Muscle layer of colon (tissue), 2 donors: ENCODE data around the gene PHKA2.

Experiments used
- H3K27ac ChIP-seq: one replicate; pipeline ENCODE4 v1.7.0; 2013; ENCODE audit warnings: low read depth, mild to moderate bottlenecking, low read length, moderate library complexity
- H3K27me3 ChIP-seq, 2 donors: one replicate each; pipeline ENCODE4 v1.7.0; 2013; ENCODE audit warnings: low read length in 2 of 2, mild to moderate bottlenecking in 2 of 2; ENCODE audit not compliant: insufficient read depth in 2 of 2, control insufficient read depth in 1 of 2
- H3K36me3 ChIP-seq: one replicate; pipeline ENCODE4 v1.7.0; 2013; ENCODE audit warnings: mild to moderate bottlenecking, low read length; ENCODE audit not compliant: insufficient read depth
- H3K4me1 ChIP-seq: one replicate; pipeline ENCODE4 v1.7.0; 2013; ENCODE audit warnings: mild to moderate bottlenecking, low read length; ENCODE audit not compliant: insufficient read depth
- H3K4me3 ChIP-seq, 2 donors: one replicate each; pipeline ENCODE4 v1.7.0; 2013; ENCODE audit warnings: low read length in 2 of 2, low read depth in 1 of 2, mild to moderate bottlenecking in 1 of 2, moderate library complexity in 1 of 2
- H3K9ac ChIP-seq: one replicate; pipeline ENCODE4 v1.7.0; 2013; ENCODE audit warnings: low read length
- H3K9me3 ChIP-seq: one replicate; pipeline ENCODE4 v1.7.0; 2013; ENCODE audit warnings: mild to moderate bottlenecking, low read length
- donor health status: abdominal sarcoma.
- donor health status: Adenocarcinoma of cecum.

Gene PHKA2

GRCh38 chrX:18949291-18949943, 34.5 kb downstream of the PHKA2 start:
- Histone ChIP-seq H3K9ac (no peak overlapping the region), H3K4me3 (no peak overlapping the region), H3K27ac (no peak overlapping the region), H3K27me3 (no peaks in the 10 kb centered on the region), H3K36me3 (no peaks in the 10 kb centered on the region), H3K4me1 (no peaks in the 10 kb centered on the region), H3K9me3 (no peaks in the 10 kb centered on the region)

- H3K27me3 ChIP-seq = no peaks in the 10 kb centered on the region
- no peak overlapping the region for H3K9ac ChIP-seq
- H3K9me3 ChIP-seq = no peaks in the 10 kb centered on the region
- H3K4me1 ChIP-seq = no peaks in the 10 kb centered on the region
- no peaks in the 10 kb centered on the region for H3K36me3 ChIP-seq
- H3K4me3 ChIP-seq = no peak overlapping the region
- no peak overlapping the region for H3K27ac ChIP-seq
Measured at GRCh38 chrX:18946611-18947010, 37.3 kb downstream of the PHKA2 start.

GRCh38 chrX:18946157-18946556, 37.8 kb downstream of the PHKA2 start:
- Histone ChIP-seq H3K9me3 (no peaks in the 10 kb centered on the region), H3K4me3 (no peak overlapping the region), H3K36me3 (no peaks in the 10 kb centered on the region), H3K27ac (no peak overlapping the region), H3K4me1 (no peaks in the 10 kb centered on the region), H3K9ac (no peak overlapping the region), H3K27me3 (no peaks in the 10 kb centered on the region)

GRCh38 chrX:18945483-18945882, 38.4 kb downstream of the PHKA2 start:
- H3K9me3 ChIP-seq = no peaks in the 10 kb centered on the region
- H3K27me3 ChIP-seq = no peaks in the 10 kb centered on the region
- no peak overlapping the region for H3K27ac ChIP-seq
- H3K9ac ChIP-seq = no peak overlapping the region
- H3K4me3 ChIP-seq = no peak overlapping the region
- no peaks in the 10 kb centered on the region for H3K4me1 ChIP-seq
- no peaks in the 10 kb centered on the region for H3K36me3 ChIP-seq

- no peak overlapping the region for H3K9ac ChIP-seq
Measured at GRCh38 chrX:18944482-18944881, 39.4 kb downstream of the PHKA2 start.

GRCh38 chrX:18941896-18942295, 42.0 kb downstream of the PHKA2 start:
- H3K27me3 ChIP-seq = no peaks in the 10 kb centered on the region
- H3K27ac ChIP-seq = no peak overlapping the region
- no peak overlapping the region for H3K9ac ChIP-seq
- no peak overlapping the region for H3K4me3 ChIP-seq
- no peaks in the 10 kb centered on the region for H3K4me1 ChIP-seq
- no peaks in the 10 kb centered on the region for H3K36me3 ChIP-seq
- H3K9me3 ChIP-seq = no peaks in the 10 kb centered on the region

More at GRCh38 chrX:18944482-18944881, 39.4 kb downstream of the PHKA2 start:
- Histone ChIP-seq H3K27me3 (no peaks in the 10 kb centered on the region), H3K4me3 (no peak overlapping the region), H3K9me3 (no peaks in the 10 kb centered on the region), H3K27ac (no peak overlapping the region), H3K36me3 (no peaks in the 10 kb centered on the region), H3K4me1 (no peaks in the 10 kb centered on the region)

- no peak overlapping the region for H3K9ac ChIP-seq
- no peaks in the 10 kb centered on the region for H3K27me3 ChIP-seq
- no peak overlapping the region for H3K4me3 ChIP-seq
- no peak overlapping the region for H3K27ac ChIP-seq
- H3K4me1 ChIP-seq = no peaks in the 10 kb centered on the region
- H3K9me3 ChIP-seq = no peaks in the 10 kb centered on the region
- no peaks in the 10 kb centered on the region for H3K36me3 ChIP-seq
Measured at GRCh38 chrX:18938710-18939109, 45.2 kb downstream of the PHKA2 start.

- no peak overlapping the region for H3K4me3 ChIP-seq
- H3K4me1 ChIP-seq = no peaks in the 10 kb centered on the region
- no peaks in the 10 kb centered on the region for H3K27me3 ChIP-seq
- H3K36me3 ChIP-seq = no peaks in the 10 kb centered on the region
- H3K9me3 ChIP-seq = no peaks in the 10 kb centered on the region
- H3K27ac ChIP-seq = no peak overlapping the region
- no peak overlapping the region for H3K9ac ChIP-seq
Measured at GRCh38 chrX:18937173-18937572, 46.7 kb downstream of the PHKA2 start.

- H3K9me3 ChIP-seq = no peaks in the 10 kb centered on the region
- no peak overlapping the region for H3K4me3 ChIP-seq
- H3K4me1 ChIP-seq = no peaks in the 10 kb centered on the region
- no peak overlapping the region for H3K9ac ChIP-seq
- H3K27me3 ChIP-seq = no peaks in the 10 kb centered on the region
- no peaks in the 10 kb centered on the region for H3K36me3 ChIP-seq
- no peak overlapping the region for H3K27ac ChIP-seq
Measured at GRCh38 chrX:18935893-18936292, 48.0 kb downstream of the PHKA2 start.

- H3K27ac ChIP-seq = no peak overlapping the region
- no peak overlapping the region for H3K9ac ChIP-seq
- no peaks in the 10 kb centered on the region for H3K36me3 ChIP-seq
- no peak overlapping the region for H3K4me3 ChIP-seq
- no peaks in the 10 kb centered on the region for H3K9me3 ChIP-seq
- H3K4me1 ChIP-seq = no peaks in the 10 kb centered on the region
- no peaks in the 10 kb centered on the region for H3K27me3 ChIP-seq
Measured at GRCh38 chrX:18934708-18935107, 49.2 kb downstream of the PHKA2 start.

- no peak overlapping the region for H3K4me3 ChIP-seq
- no peaks in the 10 kb centered on the region for H3K36me3 ChIP-seq
- no peak overlapping the region for H3K9ac ChIP-seq
- no peaks in the 10 kb centered on the region for H3K27me3 ChIP-seq
- H3K27ac ChIP-seq = no peak overlapping the region
- no peaks in the 10 kb centered on the region for H3K9me3 ChIP-seq
- H3K4me1 ChIP-seq = no peaks in the 10 kb centered on the region
Measured at GRCh38 chrX:18933617-18934016, 50.3 kb downstream of the PHKA2 start.

GRCh38 chrX:18931972-18932371, 51.9 kb downstream of the PHKA2 start:
- Histone ChIP-seq H3K27me3 (no peaks in the 10 kb centered on the region), H3K9me3 (no peaks in the 10 kb centered on the region), H3K9ac (no peak overlapping the region), H3K27ac (no peak overlapping the region), H3K4me1 (no peaks in the 10 kb centered on the region), H3K36me3 (no peaks in the 10 kb centered on the region), H3K4me3 (no peak overlapping the region)
